Measurements from ENCODE around the gene INPP5D.
"Not testable (repeated sequence)": the region's sequence is repeated elsewhere in the genome, so short reads cannot be mapped to it uniquely, and the experiment has no call there.

Gene INPP5D

GRCh38 chr2:233141901-233142300, 81.8 kb downstream of the INPP5D start:
- no peak for DNase-seq (ENCODE audit: low read depth, low spot score)

DNA sequence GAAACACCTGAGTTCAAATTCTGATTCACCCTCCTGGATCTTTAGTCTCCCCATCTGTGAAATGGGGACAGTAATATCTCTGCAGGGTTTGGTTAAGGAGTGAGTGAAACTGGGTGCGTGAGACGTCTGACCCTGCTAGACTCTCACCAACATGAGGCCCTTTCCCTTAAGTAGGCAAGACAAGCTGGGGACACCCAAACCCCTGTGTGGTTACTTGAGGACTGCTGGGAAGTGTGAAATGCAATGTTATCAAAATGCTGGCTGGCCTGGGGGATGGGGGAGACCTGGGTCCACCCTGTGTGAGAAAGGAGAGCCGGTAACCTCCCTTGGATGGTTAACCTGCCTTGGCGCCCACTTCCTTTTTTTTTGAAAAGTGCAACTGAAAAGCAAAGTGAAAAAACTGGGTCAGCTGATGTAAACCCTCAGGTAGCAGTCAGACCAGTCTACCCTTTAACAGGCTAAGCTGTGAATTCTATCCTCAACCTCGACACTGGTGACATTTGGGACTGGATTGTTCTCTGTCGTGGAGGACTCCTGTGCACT, 82.3 kb downstream of the INPP5D start:
- DNase-seq (ENCODE audit: low read depth, low spot score) = no peak

GRCh38 chr2:233143700-233144331, 83.7 kb downstream of the INPP5D start:
- no peak for DNase-seq (ENCODE audit: low read depth, low spot score)

GRCh38 chr2:233145726-233146125, 85.6 kb downstream of the INPP5D start:
- DNase-seq (ENCODE audit: low read depth, low spot score) = no peak

GRCh38 chr2:233146194-233146593, 86.1 kb downstream of the INPP5D start:
- no peak for DNase-seq (ENCODE audit: low read depth, low spot score)

GRCh38 chr2:233147136-233147828, 87.1 kb downstream of the INPP5D start:
- DNase-seq (ENCODE audit: low read depth, low spot score) = no peak

- DNase-seq (ENCODE audit: low read depth, low spot score) = no peak
These were observed 87.7 kb downstream of the INPP5D start for GRCh38 chr2:233147829-233148167.

DNA sequence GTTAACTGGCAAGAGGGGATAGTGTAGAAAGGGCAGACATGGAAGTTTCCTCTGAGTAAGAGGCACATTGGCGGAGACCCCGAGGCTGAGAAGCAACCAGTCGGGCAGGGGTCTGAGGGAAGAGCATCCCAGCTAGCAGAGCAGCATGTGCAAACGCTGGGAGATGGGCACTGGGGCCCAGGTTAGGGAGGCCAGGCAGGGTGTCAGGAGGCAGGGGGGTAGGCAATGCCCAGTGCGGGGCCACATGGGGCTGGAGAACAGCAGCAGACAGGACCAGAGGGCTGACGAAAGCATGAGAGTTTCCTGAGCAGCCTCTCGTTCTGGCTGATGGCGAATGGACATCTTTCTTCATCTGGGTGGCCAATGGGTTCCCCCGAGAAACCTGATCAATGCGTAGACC, 88.2 kb downstream of the INPP5D start:
- no peak for DNase-seq (ENCODE audit: low read depth, low spot score)

DNA sequence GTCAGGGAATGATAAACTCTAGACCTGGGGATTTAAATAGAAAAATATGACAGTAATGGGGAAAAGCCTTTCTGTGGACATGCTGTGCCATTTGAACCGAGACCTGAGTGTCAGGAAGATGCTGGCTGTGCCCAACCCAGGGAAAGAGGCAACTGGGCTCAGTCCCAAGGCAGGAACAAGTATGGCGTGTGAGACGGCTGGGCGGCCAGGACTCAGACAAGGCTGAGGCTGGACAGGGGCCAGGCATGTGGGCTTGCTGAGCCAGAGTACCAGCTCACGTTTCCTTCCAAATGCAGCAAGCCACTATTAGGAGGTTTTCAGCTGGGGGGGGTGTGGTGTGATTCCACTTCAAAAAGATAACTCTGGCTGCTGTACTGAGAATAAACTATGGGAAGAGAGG, 92.4 kb downstream of the INPP5D start:
- peak; percentile 34 for DNase-seq (ENCODE audit: low read depth, low spot score)

DNA sequence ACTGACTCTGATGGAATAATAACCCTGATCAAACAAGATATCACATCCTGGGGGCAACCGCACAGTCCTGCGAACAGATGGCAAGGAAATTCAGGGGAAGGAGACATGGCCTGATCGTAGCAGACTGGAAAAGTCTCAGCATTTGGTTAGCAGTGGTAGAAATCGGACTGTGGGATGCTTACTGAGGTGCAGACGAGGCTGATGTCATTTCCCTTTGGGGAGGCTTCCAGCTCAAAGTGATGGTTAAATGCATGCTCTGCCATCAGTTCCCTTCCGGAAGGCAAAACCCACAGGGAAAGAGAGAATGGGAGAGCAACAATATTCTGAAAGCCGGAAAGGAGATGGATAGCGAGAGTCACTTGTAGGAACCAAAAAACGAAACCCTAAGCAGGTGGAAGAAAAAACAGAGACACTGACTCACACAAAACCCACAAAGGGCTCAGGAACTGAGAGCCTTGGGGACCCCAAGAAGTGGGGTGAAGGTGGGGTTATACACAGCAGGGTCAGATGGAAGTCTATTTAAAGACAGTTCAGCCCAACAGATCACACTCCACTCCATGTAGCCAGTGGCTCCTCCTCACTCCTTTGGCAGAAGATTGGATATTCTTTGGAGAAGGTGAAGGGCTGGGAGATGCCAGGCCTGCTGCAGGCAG, 93.1 kb downstream of the INPP5D start:
- no peak for DNase-seq (ENCODE audit: low read depth, low spot score)

DNA sequence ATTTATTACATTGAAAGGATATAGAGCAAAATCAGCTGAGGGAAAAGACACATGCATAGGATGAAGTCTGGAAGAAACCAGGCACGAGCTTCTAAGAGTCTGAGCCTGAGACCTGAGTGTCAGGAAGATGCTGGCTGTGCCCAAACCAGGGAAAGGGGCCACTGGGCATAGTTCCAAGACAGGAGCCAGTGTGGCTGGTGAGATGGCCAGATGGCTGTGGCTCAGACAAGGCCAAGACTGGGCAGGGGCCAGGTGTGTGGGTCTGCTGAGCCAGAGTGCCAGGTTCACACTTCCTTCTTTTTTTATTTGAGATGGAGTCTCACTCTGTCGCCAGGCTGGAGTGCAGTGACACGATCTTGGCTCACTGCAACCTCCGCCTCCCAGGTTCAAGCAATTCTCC, 95.9 kb downstream of the INPP5D start:
- DNase-seq (ENCODE audit: low read depth, low spot score) = no peak

DNA sequence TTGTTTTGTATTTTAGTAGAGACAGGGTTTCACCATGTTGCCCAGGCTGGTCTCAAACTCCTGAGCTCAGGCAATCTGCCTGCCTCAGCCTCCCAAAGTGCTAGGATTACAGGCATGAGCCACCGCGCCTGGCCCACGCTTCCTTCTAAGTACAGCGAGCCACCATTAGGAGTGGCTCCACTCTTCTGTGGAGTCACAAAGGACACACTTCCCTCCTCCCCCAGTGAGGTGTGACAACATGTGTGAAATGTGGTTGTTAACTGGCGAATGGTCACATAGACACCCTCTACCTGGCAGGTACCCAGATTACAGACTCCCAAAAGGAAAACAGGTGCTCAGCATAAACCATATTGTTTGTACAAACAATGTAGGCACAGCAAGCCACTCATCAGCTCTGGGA, 96.3 kb downstream of the INPP5D start:
- DNase-seq (ENCODE audit: low read depth, low spot score) = not testable (repeated sequence)

DNA sequence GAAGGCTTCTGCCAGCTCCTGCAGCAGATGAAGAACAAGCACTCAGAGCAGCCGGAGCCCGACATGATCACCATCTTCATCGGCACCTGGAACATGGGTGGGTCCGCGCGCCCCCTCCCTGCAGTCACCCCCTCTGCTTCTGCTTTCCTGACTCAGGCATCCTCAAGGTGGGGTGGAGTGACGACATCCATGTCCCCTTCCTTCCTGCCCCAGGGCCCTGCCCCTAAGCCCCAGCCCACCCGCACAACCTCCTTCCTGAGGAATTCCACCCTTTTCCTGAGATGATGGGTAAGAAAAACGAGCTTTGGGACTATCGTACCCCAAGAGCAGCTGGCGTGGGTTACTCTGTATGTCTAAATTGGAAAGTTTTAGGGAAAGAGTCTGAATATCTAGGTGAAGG, 101.6 kb downstream of the INPP5D start:
- DNase-seq (ENCODE audit: low read depth, low spot score) = no peak

- DNase-seq (ENCODE audit: low read depth, low spot score) = no peak
These were observed 102.6 kb downstream of the INPP5D start for GRCh38 chr2:233162770-233163169.

GRCh38 chr2:233163486-233164103, 103.5 kb downstream of the INPP5D start:
- DNase-seq (ENCODE audit: low read depth, low spot score) = no peak

GRCh38 chr2:233164128-233164635, 104.0 kb downstream of the INPP5D start:
- no peak for DNase-seq (ENCODE audit: low read depth, low spot score)

DNA sequence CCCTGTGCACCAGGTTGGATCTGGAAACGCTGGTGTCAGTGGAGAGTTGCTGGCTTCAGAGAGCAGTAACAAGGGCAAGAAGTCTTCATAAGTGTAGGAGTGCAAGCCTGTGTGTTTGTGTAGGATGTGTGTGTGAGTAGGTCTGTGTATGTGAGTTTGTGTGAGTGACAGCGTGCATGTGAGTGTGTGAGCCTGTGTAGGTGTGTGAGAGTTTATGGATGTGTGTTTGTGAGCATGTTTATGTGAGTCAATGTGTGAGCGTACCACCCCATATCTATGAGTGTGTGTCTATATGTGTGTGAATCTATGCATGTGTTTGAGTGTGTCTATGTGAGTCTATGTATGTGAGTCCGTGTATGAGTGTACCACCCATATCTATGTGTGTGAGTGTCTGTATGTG, 104.8 kb downstream of the INPP5D start:
- no peak for DNase-seq (ENCODE audit: low read depth, low spot score)

DNA sequence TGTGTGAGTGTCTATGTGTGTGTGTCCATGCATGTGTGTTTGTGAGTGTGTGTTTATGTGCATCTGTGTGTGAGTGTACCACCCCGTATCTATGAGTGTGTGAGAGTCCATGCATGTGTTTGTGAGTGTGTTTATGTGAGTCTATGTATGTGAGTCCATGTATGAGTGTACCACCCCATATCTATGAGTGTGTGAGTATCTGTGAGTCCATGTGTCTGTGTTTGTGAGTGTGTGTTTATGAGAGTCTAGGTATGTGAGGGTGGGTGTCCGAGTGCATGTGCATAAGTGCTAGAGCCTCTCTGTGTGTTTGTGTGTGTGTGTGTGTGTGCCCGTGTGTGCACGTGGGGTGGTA, 105.4 kb downstream of the INPP5D start:
- no peak for DNase-seq (ENCODE audit: low read depth, low spot score)

DNA sequence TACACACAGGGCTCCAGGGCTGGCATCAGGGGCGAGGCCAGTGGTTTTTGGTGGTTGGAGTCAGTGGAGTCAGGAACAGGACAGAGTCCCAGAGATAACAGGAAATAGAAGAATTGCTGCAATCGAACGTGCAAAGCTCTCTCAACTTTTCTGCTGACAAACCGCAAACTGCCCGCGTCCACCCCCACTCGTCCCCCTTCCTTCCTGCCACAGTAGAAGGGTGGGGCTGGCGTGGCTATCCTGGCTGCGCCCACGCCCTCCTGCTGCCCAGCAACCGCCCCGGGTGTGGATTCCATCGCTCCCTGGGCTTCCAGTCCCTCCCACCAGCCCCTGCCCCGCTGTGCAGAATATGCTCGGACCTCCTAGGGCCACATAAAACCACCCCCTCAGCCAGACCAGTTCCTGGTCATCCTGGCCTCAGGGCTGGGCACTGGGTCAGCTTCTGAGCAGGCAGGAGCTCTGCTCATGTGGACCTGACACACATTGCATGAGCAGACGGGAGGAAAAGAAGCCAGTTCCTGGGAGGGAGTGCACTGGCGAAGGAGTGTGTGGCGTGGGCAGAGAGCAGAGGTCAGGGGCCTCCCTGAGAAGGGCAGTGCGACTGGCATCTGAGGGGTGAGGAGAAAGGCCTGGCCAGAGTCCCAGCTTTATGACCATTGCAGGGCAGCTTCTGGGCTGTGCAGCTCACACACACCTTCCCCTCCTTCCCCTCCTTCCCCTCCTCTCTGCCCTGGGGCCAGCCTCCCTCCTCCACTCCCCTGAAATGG, 105.9 kb downstream of the INPP5D start:
- DNase-seq (ENCODE audit: low read depth, low spot score) = peak; percentile 74

- no peak for DNase-seq (ENCODE audit: low read depth, low spot score)
These were observed 108.3 kb downstream of the INPP5D start for GRCh38 chr2:233168445-233168844.

DNA sequence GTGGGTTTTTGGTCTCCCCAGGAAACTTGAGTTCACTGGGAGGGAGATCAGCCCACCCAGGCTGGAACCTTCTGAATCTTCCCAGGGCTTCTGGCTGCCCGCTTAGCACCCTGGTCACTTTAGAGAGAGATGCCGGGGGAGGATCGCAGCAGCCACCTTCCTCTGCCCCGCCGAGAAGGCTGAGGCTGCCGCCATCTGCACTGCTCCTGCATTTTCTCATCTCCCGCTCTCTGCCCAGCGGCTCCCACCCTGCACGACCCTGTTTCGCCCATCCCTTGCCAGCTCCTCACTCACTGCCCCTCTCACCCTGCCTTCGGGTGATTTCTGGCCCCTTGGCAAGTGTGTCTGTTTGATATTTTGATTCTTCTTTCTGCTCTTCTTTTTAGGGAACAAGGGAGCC, 108.8 kb downstream of the INPP5D start:
- no peak for DNase-seq (ENCODE audit: low read depth, low spot score)

DNA sequence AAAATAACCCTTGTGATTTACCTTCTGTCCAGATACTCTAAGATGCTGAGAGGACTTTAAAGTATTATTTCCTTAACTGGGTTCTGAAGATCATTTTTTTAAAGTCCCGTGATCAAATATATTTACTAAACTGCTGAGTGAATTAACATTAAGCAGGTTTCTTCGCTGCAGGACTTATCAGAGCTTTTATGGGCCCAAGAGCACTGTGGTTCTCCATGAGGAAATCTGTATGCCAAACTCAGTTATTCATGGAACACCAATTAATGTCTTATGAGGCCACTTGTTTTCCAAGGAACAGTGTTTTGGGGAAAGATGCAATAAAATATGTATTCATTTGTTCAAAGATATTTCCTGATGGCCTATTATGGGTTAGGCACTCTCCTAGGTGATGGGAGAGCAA, 111.2 kb downstream of the INPP5D start:
- no peak for DNase-seq (ENCODE audit: low read depth, low spot score)

Measured in ELF-1 (cell line).